ENCODE measurements around the gene AFDN.

AFDN gene

GRCh38 chr6:167835260-167835659 is 8.5 kb downstream of the AFDN start:
- no peaks in the 10 kb centered on the region for H3K9me3 ChIP-seq (ENCODE audit: control insufficient read depth in 2 of 2, low read length in 2 of 2)

GRCh38 chr6:167836721-167837120 is 10.0 kb downstream of the AFDN start:
- no peak overlapping the region for H3K9ac ChIP-seq (ENCODE audit: low read length in 2 of 2)
- H3K27ac ChIP-seq (ENCODE audit: low read length), result no peak overlapping the region
- H3K4me3 ChIP-seq (ENCODE audit: low read length in 2 of 2), result no peak overlapping the region
- H3K4me1 ChIP-seq (ENCODE audit: control insufficient read depth, insufficient read depth, low read length), result no peaks in the 10 kb centered on the region
- H3K36me3 ChIP-seq (ENCODE audit: control insufficient read depth in 2 of 2, insufficient read depth in 2 of 2, low read length in 2 of 2), result no peaks in the 10 kb centered on the region
- H3K9me3 ChIP-seq (ENCODE audit: control insufficient read depth in 2 of 2, low read length in 2 of 2), result no peaks in the 10 kb centered on the region
- no peaks in the 10 kb centered on the region for H3K27me3 ChIP-seq (ENCODE audit: control insufficient read depth in 1 of 2, insufficient read depth in 2 of 2, low read length in 2 of 2)

More at GRCh38 chr6:167835260-167835659, 8.5 kb downstream of the AFDN start:
- Histone ChIP-seq H3K36me3 (ENCODE audit: control insufficient read depth in 2 of 2, insufficient read depth in 2 of 2, low read length in 2 of 2) (no peaks in the 10 kb centered on the region), H3K4me1 (ENCODE audit: control insufficient read depth, insufficient read depth, low read length) (no peaks in the 10 kb centered on the region), H3K27me3 (ENCODE audit: control insufficient read depth in 1 of 2, insufficient read depth in 2 of 2, low read length in 2 of 2) (no peaks in the 10 kb centered on the region), H3K9ac (ENCODE audit: low read length in 2 of 2) (no peak overlapping the region), H3K4me3 (ENCODE audit: low read length in 2 of 2) (no peak overlapping the region), H3K27ac (ENCODE audit: low read length) (no peak overlapping the region)

GRCh38 chr6:167838207-167838748 is 11.6 kb downstream of the AFDN start:
- no peak overlapping the region for H3K9ac ChIP-seq (ENCODE audit: low read length in 2 of 2)
- H3K9me3 ChIP-seq (ENCODE audit: control insufficient read depth in 2 of 2, low read length in 2 of 2), result no peaks in the 10 kb centered on the region
- H3K27ac ChIP-seq (ENCODE audit: low read length), result no peak overlapping the region
- no peak overlapping the region for H3K4me3 ChIP-seq (ENCODE audit: low read length in 2 of 2)
- H3K36me3 ChIP-seq (ENCODE audit: control insufficient read depth in 2 of 2, insufficient read depth in 2 of 2, low read length in 2 of 2), result no peaks in the 10 kb centered on the region
- H3K27me3 ChIP-seq (ENCODE audit: control insufficient read depth in 1 of 2, insufficient read depth in 2 of 2, low read length in 2 of 2), result no peaks in the 10 kb centered on the region
- no peaks in the 10 kb centered on the region for H3K4me1 ChIP-seq (ENCODE audit: control insufficient read depth, insufficient read depth, low read length)

GRCh38 chr6:167839343-167839742 is 12.6 kb downstream of the AFDN start:
- H3K27ac ChIP-seq (ENCODE audit: low read length), result no peak overlapping the region
- H3K4me3 ChIP-seq (ENCODE audit: low read length in 2 of 2), result no peak overlapping the region
- H3K4me1 ChIP-seq (ENCODE audit: control insufficient read depth, insufficient read depth, low read length), result no peaks in the 10 kb centered on the region
- H3K9ac ChIP-seq (ENCODE audit: low read length in 2 of 2), result no peak overlapping the region
- no peaks in the 10 kb centered on the region for H3K9me3 ChIP-seq (ENCODE audit: control insufficient read depth in 2 of 2, low read length in 2 of 2)
- no peaks in the 10 kb centered on the region for H3K36me3 ChIP-seq (ENCODE audit: control insufficient read depth in 2 of 2, insufficient read depth in 2 of 2, low read length in 2 of 2)
- no peaks in the 10 kb centered on the region for H3K27me3 ChIP-seq (ENCODE audit: control insufficient read depth in 1 of 2, insufficient read depth in 2 of 2, low read length in 2 of 2)

- H3K4me1 ChIP-seq (ENCODE audit: control insufficient read depth, insufficient read depth, low read length), result no peaks in the 10 kb centered on the region
- no peaks in the 10 kb centered on the region for H3K27me3 ChIP-seq (ENCODE audit: control insufficient read depth in 1 of 2, insufficient read depth in 2 of 2, low read length in 2 of 2)
- H3K9ac ChIP-seq (ENCODE audit: low read length in 2 of 2), result no peak overlapping the region
- no peak overlapping the region for H3K27ac ChIP-seq (ENCODE audit: low read length)
- no peaks in the 10 kb centered on the region for H3K9me3 ChIP-seq (ENCODE audit: control insufficient read depth in 2 of 2, low read length in 2 of 2)
- H3K4me3 ChIP-seq (ENCODE audit: low read length in 2 of 2), result no peak overlapping the region
- no peaks in the 10 kb centered on the region for H3K36me3 ChIP-seq (ENCODE audit: control insufficient read depth in 2 of 2, insufficient read depth in 2 of 2, low read length in 2 of 2)
Observed at GRCh38 chr6:167839755-167840154, 13.0 kb downstream of the AFDN start.

GRCh38 chr6:167840160-167840525 is 13.4 kb downstream of the AFDN start:
- H3K4me3 ChIP-seq (ENCODE audit: low read length in 2 of 2), result no peak overlapping the region
- no peak overlapping the region for H3K9ac ChIP-seq (ENCODE audit: low read length in 2 of 2)
- no peak overlapping the region for H3K27ac ChIP-seq (ENCODE audit: low read length)
- no peaks in the 10 kb centered on the region for H3K9me3 ChIP-seq (ENCODE audit: control insufficient read depth in 2 of 2, low read length in 2 of 2)
- no peaks in the 10 kb centered on the region for H3K4me1 ChIP-seq (ENCODE audit: control insufficient read depth, insufficient read depth, low read length)
- no peaks in the 10 kb centered on the region for H3K36me3 ChIP-seq (ENCODE audit: control insufficient read depth in 2 of 2, insufficient read depth in 2 of 2, low read length in 2 of 2)
- no peaks in the 10 kb centered on the region for H3K27me3 ChIP-seq (ENCODE audit: control insufficient read depth in 1 of 2, insufficient read depth in 2 of 2, low read length in 2 of 2)

GRCh38 chr6:167840526-167841179 is 13.9 kb downstream of the AFDN start:
- no peaks in the 10 kb centered on the region for H3K27me3 ChIP-seq (ENCODE audit: control insufficient read depth in 1 of 2, insufficient read depth in 2 of 2, low read length in 2 of 2)
- no peak overlapping the region for H3K4me3 ChIP-seq (ENCODE audit: low read length in 2 of 2)
- no peak overlapping the region for H3K27ac ChIP-seq (ENCODE audit: low read length)
- H3K36me3 ChIP-seq (ENCODE audit: control insufficient read depth in 2 of 2, insufficient read depth in 2 of 2, low read length in 2 of 2), result no peaks in the 10 kb centered on the region
- no peaks in the 10 kb centered on the region for H3K4me1 ChIP-seq (ENCODE audit: control insufficient read depth, insufficient read depth, low read length)
- H3K9me3 ChIP-seq (ENCODE audit: control insufficient read depth in 2 of 2, low read length in 2 of 2), result no peaks in the 10 kb centered on the region
- no peak overlapping the region for H3K9ac ChIP-seq (ENCODE audit: low read length in 2 of 2)

- H3K27me3 ChIP-seq (ENCODE audit: control insufficient read depth in 1 of 2, insufficient read depth in 2 of 2, low read length in 2 of 2), result no peaks in the 10 kb centered on the region
- no peaks in the 10 kb centered on the region for H3K9me3 ChIP-seq (ENCODE audit: control insufficient read depth in 2 of 2, low read length in 2 of 2)
- no peak overlapping the region for H3K4me3 ChIP-seq (ENCODE audit: low read length in 2 of 2)
- H3K27ac ChIP-seq (ENCODE audit: low read length), result no peak overlapping the region
- no peak overlapping the region for H3K9ac ChIP-seq (ENCODE audit: low read length in 2 of 2)
- H3K36me3 ChIP-seq (ENCODE audit: control insufficient read depth in 2 of 2, insufficient read depth in 2 of 2, low read length in 2 of 2), result no peaks in the 10 kb centered on the region
- H3K4me1 ChIP-seq (ENCODE audit: control insufficient read depth, insufficient read depth, low read length), result no peaks in the 10 kb centered on the region
Observed at GRCh38 chr6:167841981-167842380, 15.3 kb downstream of the AFDN start.

- no peaks in the 10 kb centered on the region for H3K36me3 ChIP-seq (ENCODE audit: control insufficient read depth in 2 of 2, insufficient read depth in 2 of 2, low read length in 2 of 2)
- no peaks in the 10 kb centered on the region for H3K27me3 ChIP-seq (ENCODE audit: control insufficient read depth in 1 of 2, insufficient read depth in 2 of 2, low read length in 2 of 2)
- H3K9ac ChIP-seq (ENCODE audit: low read length in 2 of 2), result no peak overlapping the region
- no peak overlapping the region for H3K27ac ChIP-seq (ENCODE audit: low read length)
- no peaks in the 10 kb centered on the region for H3K4me1 ChIP-seq (ENCODE audit: control insufficient read depth, insufficient read depth, low read length)
- H3K9me3 ChIP-seq (ENCODE audit: control insufficient read depth in 2 of 2, low read length in 2 of 2), result no peaks in the 10 kb centered on the region
- no peak overlapping the region for H3K4me3 ChIP-seq (ENCODE audit: low read length in 2 of 2)
Observed at GRCh38 chr6:167842457-167842856, 15.7 kb downstream of the AFDN start.

- Histone ChIP-seq H3K36me3 (ENCODE audit: control insufficient read depth in 2 of 2, insufficient read depth in 2 of 2, low read length in 2 of 2) (no peaks in the 10 kb centered on the region), H3K27ac (ENCODE audit: low read length) (no peak overlapping the region), H3K4me1 (ENCODE audit: control insufficient read depth, insufficient read depth, low read length) (no peaks in the 10 kb centered on the region), H3K9ac (ENCODE audit: low read length in 2 of 2) (no peak overlapping the region), H3K4me3 (ENCODE audit: low read length in 2 of 2) (no peak overlapping the region), H3K27me3 (ENCODE audit: control insufficient read depth in 1 of 2, insufficient read depth in 2 of 2, low read length in 2 of 2) (no peaks in the 10 kb centered on the region), H3K9me3 (ENCODE audit: control insufficient read depth in 2 of 2, low read length in 2 of 2) (no peaks in the 10 kb centered on the region)
Observed at GRCh38 chr6:167843023-167843422, 16.3 kb downstream of the AFDN start.

- Histone ChIP-seq H3K4me3 (ENCODE audit: low read length in 2 of 2) (no peak overlapping the region), H3K27me3 (ENCODE audit: control insufficient read depth in 1 of 2, insufficient read depth in 2 of 2, low read length in 2 of 2) (no peaks in the 10 kb centered on the region), H3K36me3 (ENCODE audit: control insufficient read depth in 2 of 2, insufficient read depth in 2 of 2, low read length in 2 of 2) (no peaks in the 10 kb centered on the region), H3K27ac (ENCODE audit: low read length) (no peak overlapping the region), H3K4me1 (ENCODE audit: control insufficient read depth, insufficient read depth, low read length) (no peaks in the 10 kb centered on the region), H3K9me3 (ENCODE audit: control insufficient read depth in 2 of 2, low read length in 2 of 2) (no peaks in the 10 kb centered on the region), H3K9ac (ENCODE audit: low read length in 2 of 2) (no peak overlapping the region)
Observed at GRCh38 chr6:167845856-167846255, 19.1 kb downstream of the AFDN start.
